GM19397 (cell line): ENCODE results near the gene QSER1.
"Not testable (repeated sequence)": the region's sequence is repeated elsewhere in the genome, so short reads cannot be mapped to it uniquely, and the experiment has no call there.

Experiments
- ATAC-seq: cut with Tn5 transposase; IDR thresholded peaks from one replicate; pipeline ENCODE4 v1.9.1; 2021; ENCODE audit warnings: mild to moderate bottlenecking, moderate library complexity; ENCODE audit not compliant: unreplicated experiment

The QSER1 gene

GRCh38 chr11:32991427-32991826, 98.8 kb downstream of the QSER1 start:
- no peak for ATAC-seq

GRCh38 chr11:32991898-32992297, 99.3 kb downstream of the QSER1 start:
- no peak for ATAC-seq

DNA sequence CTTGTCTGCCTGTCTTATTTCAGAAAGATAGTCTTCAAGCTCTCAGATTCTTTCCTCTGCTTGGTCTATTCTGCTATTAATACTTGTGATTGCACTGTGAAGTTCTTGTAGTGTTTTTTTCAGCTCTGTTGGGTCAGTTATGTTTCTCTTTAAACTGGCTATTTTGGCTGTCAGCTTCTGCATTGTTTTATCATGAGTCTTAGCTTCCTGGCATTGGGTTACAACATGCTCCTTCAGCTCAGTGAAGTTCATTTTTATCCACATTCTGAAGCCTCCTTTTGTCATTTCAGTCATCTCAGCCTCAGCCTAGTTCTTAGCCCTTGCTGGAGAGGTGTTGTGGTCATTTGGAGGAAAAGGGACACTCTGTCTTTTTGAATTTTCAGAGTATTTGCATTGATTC, 107.6 kb downstream of the QSER1 start:
- no peak for ATAC-seq

DNA sequence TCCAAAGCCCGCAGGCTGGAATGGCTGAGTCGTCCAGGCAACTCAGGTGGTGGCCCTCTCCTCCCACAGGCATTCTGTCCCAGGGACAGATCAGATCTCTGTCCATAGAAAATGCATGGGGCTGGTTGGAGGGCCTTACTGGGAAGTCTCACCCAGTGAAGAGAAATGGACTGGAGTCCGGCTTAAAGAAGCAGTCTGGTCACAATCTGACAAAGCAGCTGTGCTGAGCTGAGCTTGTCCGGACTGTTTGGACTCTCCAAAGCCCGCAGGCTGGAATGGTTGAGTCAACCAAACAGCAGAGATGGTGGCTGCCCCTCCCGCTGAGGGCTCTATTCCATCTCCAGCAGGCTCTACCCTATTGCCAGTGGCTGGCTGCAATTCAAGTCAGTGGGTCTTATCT, 108.7 kb downstream of the QSER1 start:
- ATAC-seq: no peak

- no peak for ATAC-seq
Observed at GRCh38 chr11:33001751-33002542, 109.3 kb downstream of the QSER1 start.

GRCh38 chr11:33005175-33005574, 112.6 kb downstream of the QSER1 start:
- ATAC-seq: no peak

GRCh38 chr11:33006010-33006409, 113.4 kb downstream of the QSER1 start:
- ATAC-seq: no peak

- ATAC-seq: no peak
Observed at GRCh38 chr11:33013755-33014154, 121.1 kb downstream of the QSER1 start.

GRCh38 chr11:33015621-33016551, 123.3 kb downstream of the QSER1 start, which contains the start of gene DEPDC7:
Gene DEPDC7 (plus strand): TSS chr11:33015878. CDS start chr11:33015956, 78 bp downstream.
- peak; percentile 85 for ATAC-seq

- no peak for ATAC-seq
Observed at GRCh38 chr11:33016654-33017053, 124.0 kb downstream of the QSER1 start.

- ATAC-seq: no peak
Observed at GRCh38 chr11:33017478-33017877, 124.9 kb downstream of the QSER1 start.

DNA sequence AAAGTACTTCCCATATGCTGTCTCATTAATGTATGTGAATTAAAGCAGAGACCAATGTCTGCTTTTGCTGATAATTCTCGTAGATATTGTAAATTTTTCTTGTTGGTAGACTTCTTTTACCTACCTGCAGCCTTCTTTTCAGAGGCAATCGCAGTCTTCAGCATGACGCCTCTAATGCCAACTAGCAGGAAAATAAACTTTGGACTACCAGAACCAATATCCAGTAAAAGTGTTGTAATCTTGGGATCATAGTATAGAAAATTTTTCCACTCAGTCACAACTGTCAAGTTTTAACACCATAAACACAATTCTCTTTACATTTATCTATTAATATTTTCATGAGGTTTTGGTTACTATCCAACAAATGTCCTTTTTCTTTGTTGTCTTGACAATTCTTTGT, 125.4 kb downstream of the QSER1 start:
- ATAC-seq: no peak

DNA sequence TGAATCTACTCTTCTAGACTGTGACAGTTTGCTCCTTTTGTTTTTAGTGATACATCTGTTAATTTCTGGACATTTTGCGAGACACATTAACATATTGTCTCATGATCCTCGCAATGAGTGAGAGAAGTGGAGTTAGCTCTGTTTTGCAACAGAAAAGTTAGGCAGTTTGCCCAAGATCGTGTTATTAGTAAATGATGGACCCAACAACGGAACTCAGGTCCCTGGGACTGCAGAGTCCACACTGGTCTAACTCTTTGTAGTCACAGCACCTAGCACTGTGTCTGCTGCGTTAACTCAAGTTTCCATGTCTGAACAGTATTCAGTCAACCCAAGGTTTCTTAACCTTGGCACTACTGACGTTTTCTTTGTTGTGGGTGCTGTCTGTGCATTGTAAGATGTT, 126.2 kb downstream of the QSER1 start:
- ATAC-seq: no peak

DNA sequence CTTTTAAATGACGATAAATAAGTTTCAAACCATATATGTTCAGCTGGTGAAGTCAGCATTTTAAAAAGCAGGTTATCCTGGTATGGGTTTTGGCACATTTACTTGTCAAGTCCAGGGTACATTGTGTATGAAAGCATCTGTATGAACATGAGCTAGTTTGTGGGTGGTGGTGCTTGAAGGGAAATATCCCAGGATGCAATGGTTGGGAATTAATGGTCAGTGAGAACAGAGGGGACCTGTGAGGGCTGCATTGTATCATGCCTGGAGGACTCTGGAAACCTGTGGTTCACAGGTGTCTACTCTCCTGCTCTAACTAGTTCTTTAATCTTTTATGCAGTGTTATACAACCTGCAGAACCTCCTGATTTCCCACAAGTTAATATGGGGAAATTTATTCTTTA, 128.9 kb downstream of the QSER1 start:
- no peak for ATAC-seq

DNA sequence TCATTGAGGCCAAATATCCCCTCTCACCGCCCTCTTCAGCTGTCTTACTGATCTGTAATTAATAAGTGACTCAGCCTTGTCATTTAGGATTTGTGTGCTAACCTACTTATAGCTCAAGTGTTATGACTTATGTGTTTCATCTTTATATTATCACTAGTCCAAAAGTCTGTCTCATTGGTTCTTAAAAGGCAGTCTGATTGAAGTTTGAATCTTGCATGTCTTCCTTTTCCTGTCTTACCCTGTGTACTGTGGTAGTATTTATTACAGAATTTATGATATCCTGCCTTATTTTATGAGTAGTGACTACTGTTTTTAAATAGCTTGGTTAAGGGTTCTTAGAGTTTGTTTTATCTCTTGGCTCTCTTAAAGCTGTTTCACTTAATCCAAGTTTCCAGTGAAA, 129.3 kb downstream of the QSER1 start:
- no peak for ATAC-seq

DNA sequence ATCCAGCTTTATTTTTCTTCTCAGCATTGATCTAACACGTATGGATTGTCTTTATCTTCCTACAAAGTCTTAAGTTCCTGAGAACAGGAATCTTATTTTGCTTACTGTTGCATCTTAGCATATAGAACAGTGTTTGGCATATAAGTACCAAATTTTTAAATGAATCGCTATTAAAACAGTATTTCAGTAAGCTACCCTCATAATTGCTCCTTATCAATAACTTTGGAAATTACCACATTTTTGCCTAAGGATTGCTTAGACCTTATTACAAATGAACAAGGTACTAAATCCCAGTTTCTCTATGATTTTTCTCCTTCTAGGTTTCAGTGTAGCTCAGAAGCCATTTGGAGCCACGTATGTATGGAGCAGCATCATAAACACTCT, 132.7 kb downstream of the QSER1 start:
- ATAC-seq: no peak

- no peak for ATAC-seq
Observed at GRCh38 chr11:33027233-33027632, 134.6 kb downstream of the QSER1 start.

GRCh38 chr11:33027846-33028536, 135.4 kb downstream of the QSER1 start:
- no peak for ATAC-seq

GRCh38 chr11:33028537-33028914, 135.9 kb downstream of the QSER1 start:
- no peak for ATAC-seq

GRCh38 chr11:33029218-33029617, 136.6 kb downstream of the QSER1 start:
- ATAC-seq: not testable (repeated sequence)
